ENCODE results near the gene PCGF5. TPM values are rescaled to one million over a fixed set of nuclear protein-coding genes. Genes with fewer than 3 reads are reported as not detected.

PCGF5 gene
- total RNA-seq, 1 experiment from 2014 or later: 17.3 TPM

- H3K27me3 ChIP-seq (replicated peaks; ENCODE audit: insufficient read depth, low read depth, low read length, poor library complexity): no peaks in the 10 kb centered on the region
- intact Hi-C loops (cut with micrococcal nuclease; ENCODE audit: unreplicated experiment): no loop called here
- no TSS peak for BruUV-seq (replicated peaks)
- POLR2A ChIA-PET (ENCODE audit: low non-redundant PET): no interaction called here
- TF ChIP-seq EZH2 (IDR thresholded peaks at IDR 0.05; ENCODE audit: borderline replicate concordance, low read depth, low read length, poor library complexity, severe bottlenecking) (no peak), CTCF (conservative IDR thresholded peaks at IDR 0.05; ENCODE audit: low read depth, low read length) (no peak)
- no peaks in the 10 kb centered on the region for H3K4me1 ChIP-seq (ENCODE audit: insufficient read depth, low read length, poor library complexity, severe bottlenecking)
- no peak overlapping the region for H3K4me3 ChIP-seq (ENCODE audit: low read depth, low read length, poor library complexity, severe bottlenecking)
- H3K36me3 ChIP-seq (ENCODE audit: insufficient read depth, low read length, poor library complexity, severe bottlenecking): no peaks in the 10 kb centered on the region
- DNase-seq (ENCODE audit: low spot score): peak; percentile 3
- no peak overlapping the region for H3K27ac ChIP-seq (ENCODE audit: low read depth, low read length, poor library complexity, severe bottlenecking)
- CTCF ChIA-PET: no interaction called here
- no peaks in the 10 kb centered on the region for H3K9me3 ChIP-seq (ENCODE audit: low read depth, low read length, poor library complexity, severe bottlenecking)
Measured at GRCh38 chr10:91247360-91248111, 27.1 kb downstream of the PCGF5 start.

- Histone ChIP-seq H3K27ac (ENCODE audit: low read depth, low read length, poor library complexity, severe bottlenecking) (no peak overlapping the region), H3K36me3 (ENCODE audit: insufficient read depth, low read length, poor library complexity, severe bottlenecking) (no peaks in the 10 kb centered on the region), H3K27me3 (replicated peaks; ENCODE audit: insufficient read depth, low read depth, low read length, poor library complexity) (no peaks in the 10 kb centered on the region), H3K4me1 (ENCODE audit: insufficient read depth, low read length, poor library complexity, severe bottlenecking) (no peaks in the 10 kb centered on the region), H3K9me3 (ENCODE audit: low read depth, low read length, poor library complexity, severe bottlenecking) (no peaks in the 10 kb centered on the region), H3K4me3 (ENCODE audit: low read depth, low read length, poor library complexity, severe bottlenecking) (no peak overlapping the region)
- ChIA-PET POLR2A (ENCODE audit: low non-redundant PET) (interaction anchor here (0.6 kb wide), 1 partner anchor 86 kb away, joined by 4 read pairs; no protein-coding TSS in a partner anchor), CTCF (interaction anchor here (1.7 kb wide), 1 partner anchor 243 kb away, joined by 10 read pairs; no protein-coding TSS in a partner anchor)
- BruUV-seq (replicated peaks): no TSS peak
- TF ChIP-seq CTCF (conservative IDR thresholded peaks at IDR 0.05; ENCODE audit: low read depth, low read length) (no peak), EZH2 (IDR thresholded peaks at IDR 0.05; ENCODE audit: borderline replicate concordance, low read depth, low read length, poor library complexity, severe bottlenecking) (no peak)
- intact Hi-C loops (cut with micrococcal nuclease; ENCODE audit: unreplicated experiment): loop anchor here (5.0 to 10.0 kb wide), 2 partner anchors 162 to 495 kb away; no protein-coding TSS in a partner anchor
- DNase-seq (ENCODE audit: low spot score): no peak
Measured at GRCh38 chr10:91249700-91250099, 29.2 kb downstream of the PCGF5 start.

- H3K27ac ChIP-seq (ENCODE audit: low read depth, low read length, poor library complexity, severe bottlenecking): no peak overlapping the region
- H3K4me1 ChIP-seq (ENCODE audit: insufficient read depth, low read length, poor library complexity, severe bottlenecking): no peaks in the 10 kb centered on the region
- CTCF ChIA-PET: interaction anchor here (0.6 to 1.7 kb wide), 4 partner anchors 161 to 634 kb away, joined by 3 to 10 read pairs (median 6); no protein-coding TSS in a partner anchor
- intact Hi-C loops (cut with micrococcal nuclease; ENCODE audit: unreplicated experiment): loop anchor here (5.0 to 10.0 kb wide), 2 partner anchors 163 to 496 kb away; no protein-coding TSS in a partner anchor
- H3K4me3 ChIP-seq (ENCODE audit: low read depth, low read length, poor library complexity, severe bottlenecking): no peak overlapping the region
- H3K36me3 ChIP-seq (ENCODE audit: insufficient read depth, low read length, poor library complexity, severe bottlenecking): no peaks in the 10 kb centered on the region
- no peak for TF ChIP-seq CTCF (conservative IDR thresholded peaks at IDR 0.05; ENCODE audit: low read depth, low read length)
- no peak for TF ChIP-seq EZH2 (IDR thresholded peaks at IDR 0.05; ENCODE audit: borderline replicate concordance, low read depth, low read length, poor library complexity, severe bottlenecking)
- POLR2A ChIA-PET (ENCODE audit: low non-redundant PET): interaction anchor here (0.6 kb wide), 2 partner anchors 87 to 291 kb away, joined by 4 to 5 read pairs; no protein-coding TSS in a partner anchor
- no peak for DNase-seq (ENCODE audit: low spot score)
- H3K27me3 ChIP-seq (replicated peaks; ENCODE audit: insufficient read depth, low read depth, low read length, poor library complexity): no peaks in the 10 kb centered on the region
- no peaks in the 10 kb centered on the region for H3K9me3 ChIP-seq (ENCODE audit: low read depth, low read length, poor library complexity, severe bottlenecking)
- no TSS peak for BruUV-seq (replicated peaks)
Measured at GRCh38 chr10:91250341-91250740, 29.9 kb downstream of the PCGF5 start.

Measured in A673 (cell line).